Chondrocyte (in vitro differentiated cells): ENCODE data around the gene DMBT1. TPM values are rescaled to one million over a fixed set of nuclear protein-coding genes. Genes with fewer than 3 reads are reported as not detected.

Experiments used
- DNase-seq: peaks from one replicate; pipeline ENCODE4 v3.0.0; 2021; ENCODE audit warnings: mixed read lengths, low spot score
- H3K27ac Mint-ChIP-seq: one replicate; pipeline ENCODE4 v1.8.0; 2021; ENCODE audit warnings: mild to moderate bottlenecking, moderate library complexity, mixed read lengths; ENCODE audit not compliant: unreplicated experiment
- H3K27me3 Mint-ChIP-seq: 2 replicates; pipeline ENCODE4 v1.8.0; 2021; ENCODE audit warnings: low read depth, mixed read lengths
- H3K36me3 Mint-ChIP-seq: 2 replicates; pipeline ENCODE4 v1.8.0; 2021; ENCODE audit warnings: low read depth, mixed read lengths
- H3K4me1 Mint-ChIP-seq: 2 replicates; pipeline ENCODE4 v1.8.0; 2021; ENCODE audit warnings: low read depth, mild to moderate bottlenecking, mixed read lengths
- H3K4me3 Mint-ChIP-seq: one replicate; pipeline ENCODE4 v1.8.0; 2021; ENCODE audit warnings: mild to moderate bottlenecking, moderate library complexity, mixed read lengths; ENCODE audit not compliant: unreplicated experiment
- H3K9me3 Mint-ChIP-seq: 2 replicates; pipeline ENCODE4 v1.8.0; 2021; ENCODE audit warnings: low read depth, mixed read lengths
- CTCF ChIP-seq: fragments of 200-600 bp; sonication (generic); IDR thresholded peaks from 2 replicates; pipeline ENCODE4 v1.5.0; 2021; ENCODE audit warnings: antibody characterized with exemption, mild to moderate bottlenecking, moderate library complexity
- total RNA-seq: library from RNA; stranded (reverse); gene quantifications from 3 replicates; pipeline ENCODE4 v1.2.1, GENCODE V29; 2021

DMBT1 gene
- total RNA-seq, 1 donor from 2014 or later = 0.17 TPM

- TF ChIP-seq CTCF = no peak
- DNase-seq = no peak
- no peak overlapping the region for H3K4me3 Mint-ChIP-seq
- H3K4me1 Mint-ChIP-seq = no peaks in the 10 kb centered on the region
- H3K9me3 Mint-ChIP-seq = no peaks in the 10 kb centered on the region
- no peaks in the 10 kb centered on the region for H3K36me3 Mint-ChIP-seq
- peaks cover 17% of the 10 kb centered on the region for H3K27me3 Mint-ChIP-seq
- no peak overlapping the region for H3K27ac Mint-ChIP-seq
Measured at GRCh38 chr10:122636953-122637352, 76.4 kb downstream of the DMBT1 start.

- no peaks in the 10 kb centered on the region for H3K9me3 Mint-ChIP-seq
- peaks cover 16% of the 10 kb centered on the region for H3K27me3 Mint-ChIP-seq
- H3K4me3 Mint-ChIP-seq = no peak overlapping the region
- no peak for TF ChIP-seq CTCF
- DNase-seq = no peak
- no peaks in the 10 kb centered on the region for H3K36me3 Mint-ChIP-seq
- H3K4me1 Mint-ChIP-seq = no peaks in the 10 kb centered on the region
- H3K27ac Mint-ChIP-seq = no peak overlapping the region
Measured at GRCh38 chr10:122637376-122637775, 76.8 kb downstream of the DMBT1 start.

GRCh38 chr10:122638106-122638505, 77.6 kb downstream of the DMBT1 start:
- H3K4me1 Mint-ChIP-seq = no peaks in the 10 kb centered on the region
- no peaks in the 10 kb centered on the region for H3K36me3 Mint-ChIP-seq
- no peak overlapping the region for H3K4me3 Mint-ChIP-seq
- DNase-seq = no peak
- H3K9me3 Mint-ChIP-seq = no peaks in the 10 kb centered on the region
- no peak for TF ChIP-seq CTCF
- H3K27ac Mint-ChIP-seq = no peak overlapping the region
- peaks cover 13% of the 10 kb centered on the region for H3K27me3 Mint-ChIP-seq

- H3K36me3 Mint-ChIP-seq = no peaks in the 10 kb centered on the region
- no peak overlapping the region for H3K4me3 Mint-ChIP-seq
- no peak overlapping the region for H3K27ac Mint-ChIP-seq
- H3K9me3 Mint-ChIP-seq = no peaks in the 10 kb centered on the region
- DNase-seq = no peak
- TF ChIP-seq CTCF = no peak
- H3K27me3 Mint-ChIP-seq = peaks cover 14% of the 10 kb centered on the region
- no peaks in the 10 kb centered on the region for H3K4me1 Mint-ChIP-seq
Measured at GRCh38 chr10:122639801-122640200, 79.2 kb downstream of the DMBT1 start.

GRCh38 chr10:122640921-122641320, 80.4 kb downstream of the DMBT1 start:
- no peaks in the 10 kb centered on the region for H3K36me3 Mint-ChIP-seq
- H3K27ac Mint-ChIP-seq = no peak overlapping the region
- H3K4me3 Mint-ChIP-seq = no peak overlapping the region
- peaks cover 18% of the 10 kb centered on the region for H3K27me3 Mint-ChIP-seq
- no peak for DNase-seq
- H3K9me3 Mint-ChIP-seq = no peaks in the 10 kb centered on the region
- no peak for TF ChIP-seq CTCF
- H3K4me1 Mint-ChIP-seq = no peaks in the 10 kb centered on the region
